Astrocyte of the hippocampus (primary cell): Measurements from ENCODE around the gene STK35.
A peak's percentile ranks its signal among the peaks of the same experiment; 100 is the strongest.
"Not testable (repeated sequence)": the region's sequence is repeated elsewhere in the genome, so short reads cannot be mapped to it uniquely, and the experiment has no call there.

ENCODE experiments used
- DNase-seq: peaks from one replicate; pipeline ENCODE4 v3.0.0; 2011; ENCODE audit warnings: low read depth, low spot score

STK35 gene

GRCh38 chr20:2156666-2157624 is 55.3 kb downstream of the STK35 start:
- no peak for DNase-seq

GRCh38 chr20:2162125-2162822 is 60.6 kb downstream of the STK35 start:
- no peak for DNase-seq

DNA sequence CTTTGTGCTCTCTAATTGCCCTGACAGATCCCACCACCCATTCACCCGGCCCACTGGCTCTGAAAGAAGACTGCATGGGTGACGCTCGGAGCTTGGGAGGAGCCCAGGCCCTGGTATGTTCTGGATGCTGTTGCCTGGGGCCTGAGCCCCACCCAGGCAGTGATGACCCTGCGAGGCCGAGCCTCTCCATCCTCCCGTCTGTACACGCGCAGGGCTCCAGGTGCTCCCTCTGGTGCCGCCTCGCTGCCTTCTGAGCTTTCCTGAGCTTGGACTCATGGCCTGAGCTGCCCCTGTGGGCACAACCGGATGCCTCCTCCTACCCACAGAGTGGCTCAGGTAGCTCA is 61.2 kb downstream of the STK35 start:
- DNase-seq = no peak

DNA sequence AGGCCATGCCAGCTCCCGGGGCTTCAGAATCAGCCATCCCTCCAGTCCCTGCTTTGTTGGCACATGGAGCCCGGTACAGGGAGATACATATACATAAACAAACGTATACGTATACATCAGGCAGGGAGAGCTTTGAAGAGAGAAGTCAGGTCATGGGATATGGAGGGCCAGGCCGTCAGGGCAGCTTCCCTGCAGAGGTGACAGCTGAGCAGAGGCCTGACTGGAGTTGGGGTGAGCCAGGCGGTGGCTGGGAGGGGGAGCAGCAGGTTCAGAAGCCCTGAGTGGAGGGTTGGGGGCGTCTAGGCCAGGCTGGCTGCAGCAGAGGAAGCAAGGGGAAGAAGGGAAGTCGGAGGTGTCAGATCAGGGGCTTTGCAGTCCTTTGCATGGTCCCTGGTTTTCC is 61.7 kb downstream of the STK35 start:
- DNase-seq = no peak

DNA sequence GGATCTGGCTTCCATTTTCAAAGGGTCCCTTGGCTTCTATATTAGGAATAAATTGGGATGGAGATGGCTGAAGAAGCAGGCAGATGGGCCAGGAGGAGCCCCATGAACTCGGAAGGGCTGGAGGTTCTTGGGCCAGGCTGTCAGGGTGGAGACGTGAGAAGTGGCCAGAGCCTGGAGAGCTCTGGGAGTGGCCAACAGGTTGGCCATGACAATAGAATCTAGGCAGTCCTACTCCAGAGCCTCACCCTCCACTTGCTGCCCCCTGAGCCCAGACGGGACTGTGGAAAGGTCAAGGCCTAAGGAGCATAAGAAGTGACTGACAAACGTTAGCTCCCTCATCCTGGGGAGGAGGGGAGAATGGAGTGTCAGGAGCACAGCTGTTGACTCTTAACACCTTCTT is 62.1 kb downstream of the STK35 start:
- no peak for DNase-seq

- DNase-seq = no peak
Observed at GRCh38 chr20:2164421-2164820, 62.8 kb downstream of the STK35 start.

GRCh38 chr20:2164966-2165365 is 63.3 kb downstream of the STK35 start:
- no peak for DNase-seq

GRCh38 chr20:2165871-2166270 is 64.2 kb downstream of the STK35 start:
- no peak for DNase-seq

DNA sequence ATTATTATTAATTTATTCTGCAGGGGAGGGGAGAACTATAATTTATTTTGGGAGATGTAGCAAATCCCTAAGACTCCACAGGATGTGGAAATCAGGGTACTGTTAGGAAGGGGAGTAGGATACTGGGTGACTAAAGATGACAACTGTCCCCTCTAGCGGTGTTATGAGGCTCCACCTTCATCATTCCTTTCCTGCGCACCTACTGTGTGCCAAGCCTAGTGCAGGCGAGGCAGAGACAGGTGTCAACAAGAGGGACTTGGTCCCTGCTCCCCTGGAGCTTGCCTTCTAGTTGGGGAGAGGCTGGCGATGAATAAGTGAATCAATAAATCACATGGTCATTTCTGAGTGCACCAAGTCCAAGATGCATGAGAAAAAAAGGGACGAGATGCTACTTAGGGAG is 65.5 kb downstream of the STK35 start:
- no peak for DNase-seq

GRCh38 chr20:2168946-2169345 is 67.3 kb downstream of the STK35 start:
- DNase-seq = no peak

DNA sequence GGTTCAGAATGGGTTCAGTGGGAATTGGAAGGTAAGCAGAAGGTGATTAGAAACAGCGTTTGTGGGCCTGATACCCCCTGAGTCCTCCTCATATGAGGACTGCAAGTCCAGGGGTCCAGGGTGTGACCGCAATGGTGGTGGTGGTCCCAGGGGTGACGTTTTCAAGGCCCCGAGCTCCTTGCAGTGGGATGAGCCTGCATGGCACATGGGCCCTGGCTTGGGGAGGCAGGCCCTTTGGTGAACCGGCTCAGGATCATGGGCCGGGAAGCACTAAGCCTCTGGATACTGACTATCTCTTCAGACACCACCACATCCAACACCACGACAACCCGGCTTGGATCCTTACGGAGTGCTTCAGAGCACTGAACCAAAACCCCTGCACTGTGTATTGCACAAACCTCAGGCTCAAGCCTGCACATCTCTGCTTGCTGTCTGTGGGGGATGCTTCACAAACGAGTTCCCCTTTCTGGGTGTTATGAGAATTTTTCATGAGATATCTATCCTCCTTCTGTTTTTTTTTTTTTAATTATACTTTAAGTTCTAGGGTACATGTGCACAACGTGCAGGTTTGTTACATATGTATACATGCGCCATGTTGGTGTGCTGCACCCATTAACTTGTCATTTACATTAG is 67.9 kb downstream of the STK35 start:
- DNase-seq = no peak

GRCh38 chr20:2170404-2170803 is 68.8 kb downstream of the STK35 start:
- DNase-seq = no peak

DNA sequence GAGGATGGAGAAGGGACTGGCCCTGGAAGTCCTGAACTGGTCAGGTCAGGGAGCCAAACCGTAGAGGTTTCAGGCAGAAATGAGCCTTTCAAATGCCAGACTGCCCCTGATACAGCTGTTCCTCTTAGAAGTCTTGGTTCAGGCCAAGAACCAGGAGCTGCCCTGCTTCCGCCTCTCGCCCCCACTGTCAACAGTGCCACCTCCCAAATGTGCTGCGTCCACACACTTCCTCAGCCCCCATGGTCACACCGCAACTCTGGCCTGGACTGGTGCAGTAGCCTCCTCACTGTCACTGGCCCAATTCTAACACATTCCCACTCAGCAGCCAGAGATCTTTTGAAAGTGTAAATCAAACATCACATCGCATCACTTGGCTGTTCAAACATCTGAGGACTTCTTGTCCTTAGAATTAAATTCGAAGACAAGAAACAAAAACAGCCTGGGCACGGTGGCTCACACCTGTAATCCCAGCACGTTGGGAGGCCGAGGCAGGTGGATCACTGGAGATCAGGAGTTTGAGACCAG is 69.7 kb downstream of the STK35 start:
- DNase-seq = no peak

GRCh38 chr20:2171840-2172239 is 70.2 kb downstream of the STK35 start:
- DNase-seq = not testable (repeated sequence)

DNA sequence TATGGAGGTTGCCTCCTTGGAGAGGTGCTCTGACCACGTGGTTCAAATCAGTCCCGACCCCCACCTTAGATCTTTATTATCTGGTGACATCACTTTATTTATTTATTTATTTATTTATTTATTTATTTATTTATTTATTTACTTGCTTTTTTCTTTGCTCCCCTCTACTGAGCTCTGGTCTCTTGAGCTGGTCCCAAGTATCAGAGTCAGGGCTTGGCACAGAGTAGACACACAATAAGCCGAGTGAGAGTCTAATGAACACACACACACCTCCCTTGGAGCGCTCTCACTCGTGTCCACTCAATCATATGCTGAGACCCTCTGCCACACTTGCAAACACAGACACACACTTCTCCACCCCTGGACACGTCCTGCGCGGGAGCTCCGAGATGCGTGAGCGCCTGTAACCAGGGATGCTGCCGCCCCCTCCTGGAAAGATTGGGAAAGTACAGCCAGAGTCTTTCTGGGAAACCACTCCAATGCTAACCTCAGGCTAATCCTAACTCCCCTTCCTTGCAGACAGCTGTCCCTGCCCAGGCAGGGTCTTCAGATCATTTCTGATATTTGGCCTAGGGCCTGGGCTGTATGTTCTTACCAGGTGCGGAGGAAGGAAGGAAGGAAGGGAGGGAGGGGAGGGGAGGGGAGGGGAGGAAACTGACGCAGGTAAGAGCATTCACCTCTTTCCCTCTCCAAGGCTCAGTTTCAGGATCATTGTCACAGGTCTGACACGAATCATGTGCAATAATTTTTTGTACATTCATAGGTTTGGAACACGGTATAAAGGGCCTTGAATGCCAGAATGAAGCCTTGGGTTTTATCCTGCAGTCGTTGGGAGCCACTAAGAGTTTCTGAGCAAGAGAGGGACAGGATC is 70.9 kb downstream of the STK35 start:
- DNase-seq = peak; percentile 78

DNA sequence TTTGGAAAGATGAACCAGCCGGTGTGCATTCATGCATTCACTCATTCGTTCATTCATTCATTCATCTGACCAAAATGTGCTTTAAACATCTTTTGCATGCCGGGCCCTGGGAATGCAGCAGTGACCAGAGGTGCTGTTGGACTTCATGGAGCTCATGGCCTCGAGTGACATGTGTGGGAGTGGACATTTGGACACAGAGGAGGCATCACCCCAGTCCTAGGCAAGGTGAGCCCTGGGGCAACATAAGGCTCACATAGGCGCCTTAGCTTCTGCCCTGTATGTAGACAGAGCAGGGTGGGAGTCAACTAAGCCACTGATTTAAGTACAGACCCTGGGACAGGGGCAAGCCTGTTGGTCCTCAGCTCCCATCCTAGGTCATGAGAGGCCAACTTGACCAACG is 71.6 kb downstream of the STK35 start:
- no peak for DNase-seq

DNA sequence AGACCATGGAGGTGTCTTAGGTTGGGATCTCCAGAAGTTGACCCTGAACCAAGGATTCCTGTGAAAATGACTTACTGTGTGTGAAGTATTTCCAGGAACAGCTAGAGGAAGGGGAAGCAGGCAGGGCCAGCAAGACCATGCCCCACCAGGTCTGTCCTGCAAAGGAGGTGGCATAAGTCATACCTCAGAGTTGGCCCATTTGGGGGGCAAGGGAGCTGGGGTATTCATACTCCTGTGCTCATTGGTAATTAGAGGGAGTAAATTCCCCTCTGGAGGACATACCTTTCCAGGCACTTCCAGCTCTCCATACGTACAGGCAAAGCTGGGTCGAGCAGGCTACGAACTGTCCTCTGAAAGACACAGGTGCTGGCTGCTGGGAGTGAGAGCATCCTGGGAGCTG is 72.4 kb downstream of the STK35 start:
- DNase-seq = no peak

DNA sequence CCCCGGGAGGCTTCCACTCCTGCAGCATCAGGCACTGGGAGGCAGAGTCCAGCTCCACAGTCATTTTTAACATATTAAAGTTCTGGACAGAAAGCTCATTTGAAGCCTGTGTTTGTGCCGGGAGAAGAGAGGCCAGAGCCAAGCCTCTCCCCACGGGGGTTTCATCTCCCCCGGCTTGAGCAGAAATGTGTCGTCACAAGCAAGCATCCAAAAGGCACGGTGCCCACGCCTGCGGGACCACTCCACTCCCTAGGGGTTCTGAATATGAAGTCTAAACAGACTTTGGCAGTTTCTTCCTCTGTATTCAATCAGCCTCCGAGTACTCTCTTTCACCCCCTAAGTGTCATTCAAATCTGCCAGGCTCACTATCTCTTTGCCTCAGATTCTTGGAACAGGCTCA is 75.3 kb downstream of the STK35 start:
- no peak for DNase-seq

DNA sequence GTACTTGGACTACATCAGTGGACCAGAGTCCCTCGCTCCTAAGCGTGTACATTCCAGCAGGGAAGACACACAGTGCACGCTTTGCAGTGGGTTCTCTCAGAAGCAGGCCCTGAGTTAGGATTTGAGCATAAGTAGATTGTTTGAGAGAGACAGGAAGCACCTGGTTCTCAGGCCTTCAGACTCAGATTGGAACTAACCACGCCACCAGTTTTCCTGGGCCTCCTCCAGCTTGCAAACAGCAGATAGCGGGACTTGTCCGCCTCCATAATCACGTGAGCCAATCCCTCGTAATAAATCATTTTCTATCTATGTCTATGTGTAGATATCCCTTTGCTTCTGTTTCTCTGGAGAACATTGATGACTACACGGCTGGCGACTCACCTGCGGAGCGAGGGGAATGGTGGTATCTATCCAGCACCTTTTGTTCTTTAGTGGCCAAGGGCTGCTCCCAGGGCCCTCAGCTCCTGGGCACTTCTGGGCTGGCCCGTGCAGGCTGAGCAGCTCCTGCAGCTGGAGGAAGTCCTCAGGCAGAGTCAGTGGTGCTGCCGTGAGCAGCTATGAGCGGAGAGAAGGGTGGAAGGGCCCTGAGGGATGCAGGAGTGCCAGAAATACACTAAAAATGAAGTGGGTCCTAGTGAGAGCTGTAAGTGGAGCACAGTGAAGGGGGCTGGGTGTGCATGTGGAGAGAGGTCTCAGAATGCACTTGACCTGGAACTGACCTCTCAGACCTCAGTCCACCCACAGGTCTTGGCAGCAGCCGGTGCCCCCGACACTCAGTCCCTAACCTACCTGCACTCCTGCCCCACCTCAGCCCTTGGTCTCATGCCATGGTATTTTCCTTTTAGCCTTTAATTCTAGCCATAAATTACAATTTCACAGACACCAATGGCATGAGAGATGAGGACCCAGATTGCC is 76.9 kb downstream of the STK35 start:
- DNase-seq = no peak

GRCh38 chr20:2179233-2179580 is 77.6 kb downstream of the STK35 start:
- DNase-seq = no peak
